ENCODE data around the gene GNB3.
"Not testable (repeated sequence)": the region's sequence is repeated elsewhere in the genome, so short reads cannot be mapped to it uniquely, and the experiment has no call there.

Gene GNB3

GRCh38 chr12:6872073-6873048 is 31.6 kb downstream of the GNB3 start:
- H3K9me3 ChIP-seq (ENCODE audit: insufficient read depth, low read length), result no peaks in the 10 kb centered on the region
- no peak overlapping the region for H2AFZ ChIP-seq (ENCODE audit: low read depth, low read length)
- H3K27me3 ChIP-seq (ENCODE audit: low read depth, low read length), result no peaks in the 10 kb centered on the region
- peaks cover 40% of the 10 kb centered on the region for H3K36me3 ChIP-seq (replicated peaks; ENCODE audit: low read depth, low read length)
- H3K79me2 ChIP-seq (ENCODE audit: low read length), result peaks cover 25% of the 10 kb centered on the region
- peaks cover 43% of the 10 kb centered on the region for H3K4me1 ChIP-seq (ENCODE audit: low read length)
- H3K27ac ChIP-seq (ENCODE audit: low read length), result peak overlapping the region; percentile 36
- H3K4me2 ChIP-seq (ENCODE audit: low read length), result peak overlapping the region; percentile 99
- H3K4me3 ChIP-seq (ENCODE audit: low read length), result peak overlapping the region; percentile 79
- TF ChIP-seq EZH2phosphoT487 (IDR thresholded peaks at IDR 0.05; ENCODE audit: low read depth) (no peak), CTCF (IDR thresholded peaks at IDR 0.05; ENCODE audit: low read depth, low read length) (peak; percentile 79)
- peak overlapping the region; percentile 63 for H3K9ac ChIP-seq (ENCODE audit: low read length)
- H4K20me1 ChIP-seq (ENCODE audit: insufficient read depth, low read length), result peaks cover 36% of the 10 kb centered on the region

- Histone ChIP-seq H3K4me1 (ENCODE audit: low read length) (peaks cover 43% of the 10 kb centered on the region), H3K27ac (ENCODE audit: low read length) (peak within 1 kb of the TSS; percentile 36), H2AFZ (ENCODE audit: low read depth, low read length) (peak within 1 kb of the TSS; percentile 67; the same call in 1 of the 2 replicates), H3K27me3 (ENCODE audit: low read depth, low read length) (no peaks in the 10 kb centered on the region), H3K9me3 (ENCODE audit: insufficient read depth, low read length) (no peaks in the 10 kb centered on the region), H3K9ac (ENCODE audit: low read length) (peak within 1 kb of the TSS; percentile 63), H3K79me2 (ENCODE audit: low read length) (peaks cover 15% of the 10 kb centered on the region), H4K20me1 (ENCODE audit: insufficient read depth, low read length) (peaks cover 33% of the 10 kb centered on the region), H3K4me2 (ENCODE audit: low read length) (peak within 1 kb of the TSS; percentile 99), H3K4me3 (ENCODE audit: low read length) (peak within 1 kb of the TSS; percentile 79), H3K36me3 (replicated peaks; ENCODE audit: low read depth, low read length) (peaks cover 37% of the 10 kb centered on the region)
- TF ChIP-seq CTCF (IDR thresholded peaks at IDR 0.05; ENCODE audit: low read depth, low read length), result no peak
- TF ChIP-seq EZH2phosphoT487 (IDR thresholded peaks at IDR 0.05; ENCODE audit: low read depth), result no peak
Measured at GRCh38 chr12:6873094-6874014, 32.6 kb downstream of the GNB3 start, which contains the start of gene SPSB2. Gene SPSB2 (minus strand): TSS chr12:6873303. CDS start chr12:6872901, 402 bp downstream.

GRCh38 chr12:6874015-6874368 is 33.3 kb downstream of the GNB3 start:
- H3K27me3 ChIP-seq (ENCODE audit: low read depth, low read length); H3K27ac ChIP-seq (ENCODE audit: low read length); H3K9ac ChIP-seq (ENCODE audit: low read length); H2AFZ ChIP-seq (ENCODE audit: low read depth, low read length); H3K9me3 ChIP-seq (ENCODE audit: insufficient read depth, low read length); H3K79me2 ChIP-seq (ENCODE audit: low read length): not testable (repeated sequence)
- Histone ChIP-seq H3K36me3 (replicated peaks; ENCODE audit: low read depth, low read length) (peaks cover 31% of the 10 kb centered on the region), H3K4me1 (ENCODE audit: low read length) (peaks cover 37% of the 10 kb centered on the region), H4K20me1 (ENCODE audit: insufficient read depth, low read length) (peaks cover 27% of the 10 kb centered on the region), H3K4me2 (ENCODE audit: low read length) (peak overlapping the region; percentile 99), H3K4me3 (ENCODE audit: low read length) (peak overlapping the region; percentile 79)

- H3K36me3 ChIP-seq (replicated peaks; ENCODE audit: low read depth, low read length); H3K9me3 ChIP-seq (ENCODE audit: insufficient read depth, low read length); H3K4me3 ChIP-seq (ENCODE audit: low read length); H4K20me1 ChIP-seq (ENCODE audit: insufficient read depth, low read length); H3K27ac ChIP-seq (ENCODE audit: low read length); H3K79me2 ChIP-seq (ENCODE audit: low read length); H3K9ac ChIP-seq (ENCODE audit: low read length); H2AFZ ChIP-seq (ENCODE audit: low read depth, low read length); H3K4me1 ChIP-seq (ENCODE audit: low read length); H3K4me2 ChIP-seq (ENCODE audit: low read length); H3K27me3 ChIP-seq (ENCODE audit: low read depth, low read length): not testable (repeated sequence)
Measured at GRCh38 chr12:6879824-6880223, 39.1 kb downstream of the GNB3 start.

Data from OCI-LY3 (cell line).